Measurements from ENCODE around the gene CCDC9B.

CCDC9B gene

DNA sequence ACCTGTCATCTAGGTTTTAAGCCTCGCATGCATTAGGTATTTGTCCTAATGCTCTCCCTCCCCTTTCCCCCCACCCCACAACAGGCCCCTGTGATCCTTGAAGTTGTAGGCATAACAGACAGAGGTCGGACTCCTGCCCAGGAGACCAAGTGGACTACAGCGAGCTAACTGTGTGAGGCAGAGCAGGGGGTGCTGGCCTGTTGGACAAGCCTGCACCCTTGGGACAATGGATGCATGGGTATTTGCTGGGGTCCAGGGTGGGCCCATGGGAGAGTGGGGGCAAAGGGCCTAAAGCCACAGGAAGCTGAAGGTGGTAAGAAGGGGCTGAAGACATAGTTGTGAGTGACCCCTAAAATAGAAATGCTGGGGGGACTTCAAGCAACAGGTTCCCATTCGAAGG lies 35.5 kb downstream of the CCDC9B start:
- no peak for DNase-seq

DNA sequence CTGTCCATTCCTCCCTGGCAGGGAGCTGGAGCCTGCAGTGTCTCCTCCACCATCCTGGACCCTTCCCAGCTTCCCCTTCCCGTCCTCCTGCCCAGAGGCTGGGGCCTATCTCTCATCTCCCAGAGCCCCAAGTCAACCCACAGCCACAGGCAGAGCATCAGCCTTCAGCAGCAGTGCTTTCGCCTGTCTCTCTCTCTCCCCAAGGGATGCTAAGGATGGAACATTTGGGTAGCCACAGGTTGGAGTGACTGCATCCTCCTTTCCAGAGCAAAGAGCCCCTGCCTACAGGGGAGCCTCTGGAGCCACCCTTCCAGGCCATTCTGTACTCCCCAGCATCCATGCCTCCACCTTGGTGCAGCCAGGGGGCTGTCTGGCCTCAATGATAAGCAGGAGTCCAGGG lies 37.2 kb downstream of the CCDC9B start:
- DNase-seq = no peak

DNA sequence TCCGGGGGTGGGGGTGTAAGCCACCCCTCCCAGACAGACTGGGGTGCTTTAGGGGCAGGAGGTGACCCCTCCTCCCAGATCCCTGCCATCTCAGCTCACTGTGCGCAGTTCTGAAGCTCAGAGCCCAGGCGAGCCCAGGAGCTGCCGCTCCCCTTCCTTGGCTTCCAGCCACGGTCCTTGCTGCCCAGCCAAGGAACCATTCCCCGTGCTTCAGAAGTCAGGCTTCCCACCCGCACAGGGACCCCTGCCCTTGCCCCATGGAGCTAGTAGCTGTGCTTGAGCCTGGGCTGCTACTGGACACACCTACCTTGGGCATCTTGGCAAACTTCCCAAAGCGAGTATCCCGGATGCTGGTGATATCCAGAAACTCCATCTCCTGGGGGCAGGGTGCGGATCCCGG lies 37.8 kb downstream of the CCDC9B start:
- DNase-seq = no peak

DNA sequence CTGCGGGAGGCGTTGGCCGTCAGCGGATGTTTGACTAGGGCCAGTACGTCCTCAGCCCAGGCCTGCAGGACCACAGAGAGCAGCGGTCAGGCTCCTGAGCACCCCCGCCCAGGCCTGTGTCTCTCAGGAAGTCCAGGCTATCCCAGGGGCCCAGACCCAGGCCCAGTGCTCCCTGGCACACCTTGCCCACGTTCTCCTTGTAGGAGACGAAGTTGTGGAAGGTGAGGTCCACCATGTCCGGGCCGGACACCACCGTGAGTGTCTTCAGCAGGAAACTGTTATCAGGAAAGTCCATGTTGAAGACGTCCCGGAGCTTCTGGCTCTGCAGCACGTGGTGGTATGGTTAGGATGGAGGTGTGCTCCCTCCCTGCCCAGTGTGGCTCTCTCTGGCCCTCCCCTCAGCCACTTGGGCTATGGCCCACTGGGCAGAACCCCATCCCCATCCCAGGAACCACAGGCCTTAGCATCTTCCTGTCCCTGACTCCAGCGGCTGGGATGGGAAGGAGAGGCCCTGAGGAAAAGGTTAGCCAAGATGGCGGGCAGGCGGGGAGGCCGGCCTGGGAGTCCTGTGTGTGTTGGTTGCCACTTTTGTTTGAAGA lies 38.4 kb downstream of the CCDC9B start:
- no peak for DNase-seq

DNA sequence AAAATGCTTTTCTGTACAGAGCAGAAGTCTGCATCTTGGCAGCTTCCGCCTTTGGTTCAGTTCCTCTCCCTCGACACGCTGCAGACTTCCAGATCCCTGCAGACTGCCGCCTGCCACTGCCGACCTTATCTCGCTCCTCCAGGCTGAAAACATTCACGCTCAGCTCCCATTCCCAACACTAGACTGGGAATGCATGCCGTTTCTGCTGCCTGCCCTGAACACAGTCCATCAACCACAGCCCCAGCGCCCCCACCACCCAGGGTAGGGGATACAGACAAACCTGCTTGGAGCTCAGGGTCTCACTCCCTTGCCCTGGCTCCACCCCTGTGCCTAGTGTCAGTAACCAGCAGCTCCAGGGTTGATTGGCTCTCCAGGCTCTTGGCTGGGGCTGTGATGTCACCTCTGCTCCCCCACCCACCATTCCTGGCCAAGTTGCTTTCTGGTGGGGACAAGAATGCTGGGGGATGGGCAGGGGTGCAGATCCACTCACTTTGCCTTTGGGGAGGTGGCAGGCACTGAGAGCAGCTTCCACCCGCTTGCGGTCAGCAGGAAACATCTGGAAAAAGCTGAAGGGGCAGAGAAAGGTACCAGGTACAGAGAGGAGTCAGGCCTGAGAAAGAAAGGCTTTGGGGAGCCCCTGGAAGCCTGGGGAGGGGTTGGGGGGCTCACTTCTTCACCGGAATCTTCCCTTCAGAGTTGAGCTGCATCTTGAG lies 39.1 kb downstream of the CCDC9B start:
- DNase-seq = no peak

DNA sequence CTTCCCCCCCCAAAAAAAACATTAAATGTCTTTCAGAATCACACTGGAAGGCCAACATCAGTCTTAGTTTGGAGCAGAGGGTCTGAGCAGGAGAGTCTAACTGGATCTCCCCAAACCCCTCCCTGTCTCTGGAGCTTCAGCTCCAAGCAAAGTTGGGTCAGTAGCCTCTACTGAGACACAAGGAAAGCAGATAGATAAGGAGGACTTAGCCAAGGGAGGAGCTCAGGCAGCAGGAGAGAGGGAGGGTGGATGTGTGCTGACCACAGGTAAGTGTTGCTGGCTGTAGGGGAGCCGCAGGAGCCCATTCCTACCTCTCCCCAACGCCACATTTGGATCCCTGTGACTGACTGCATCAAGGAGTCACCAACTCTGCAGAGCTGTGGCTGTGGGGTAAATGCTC lies 40.0 kb downstream of the CCDC9B start:
- DNase-seq = no peak

DNA sequence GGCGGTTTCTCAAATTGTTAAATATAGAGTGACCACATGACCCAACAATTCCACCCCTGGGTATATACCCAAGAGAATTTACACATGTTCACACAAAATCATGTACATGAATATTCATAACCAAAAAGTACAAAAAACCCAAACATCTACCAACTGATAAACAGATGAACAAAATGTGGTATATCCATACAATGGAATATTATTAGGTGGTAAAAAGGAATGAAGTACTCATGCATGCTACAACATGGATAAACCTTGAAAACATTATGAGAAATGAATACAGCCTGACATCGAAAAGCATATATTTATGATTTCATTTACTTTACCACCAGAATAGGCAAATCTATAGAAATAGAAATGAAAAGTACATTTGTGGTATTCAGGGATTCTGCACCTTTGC lies 40.4 kb downstream of the CCDC9B start:
- no peak for DNase-seq

DNA sequence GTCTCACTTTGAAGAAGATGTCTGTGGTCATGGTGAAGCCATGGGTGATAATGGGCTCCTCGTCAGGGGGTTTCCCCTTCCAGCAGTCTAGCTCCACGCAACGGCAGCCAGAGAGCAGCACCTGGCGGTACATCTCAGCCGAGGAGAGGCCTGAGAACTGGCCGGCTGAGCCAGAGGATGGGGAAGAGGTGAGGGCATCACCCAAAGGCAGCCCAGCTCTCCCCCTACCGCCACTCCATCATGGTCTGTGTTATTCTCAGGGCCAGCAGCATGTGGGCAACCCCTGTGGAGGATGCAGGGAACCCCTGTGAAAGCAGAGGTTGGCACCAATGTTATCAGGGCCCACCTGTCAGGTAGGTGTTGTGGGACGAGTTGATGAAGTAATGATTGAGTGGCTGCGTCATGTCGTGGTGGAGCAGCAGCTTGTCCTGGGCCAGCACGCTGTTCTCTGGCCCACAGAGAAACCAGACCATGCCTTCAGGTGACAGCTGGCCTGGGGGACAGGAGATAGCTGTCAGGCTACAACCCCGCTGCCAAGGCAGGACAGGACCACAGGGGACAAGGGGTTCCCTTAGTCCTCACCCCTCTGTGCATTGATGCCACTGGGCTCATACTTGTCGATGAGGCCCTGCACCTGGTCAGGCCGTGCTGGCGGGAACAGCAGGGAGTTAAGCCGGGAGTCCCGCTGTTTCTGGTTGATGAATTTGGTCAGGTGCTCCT lies 42.4 kb downstream of the CCDC9B start:
- no peak for DNase-seq

DNA sequence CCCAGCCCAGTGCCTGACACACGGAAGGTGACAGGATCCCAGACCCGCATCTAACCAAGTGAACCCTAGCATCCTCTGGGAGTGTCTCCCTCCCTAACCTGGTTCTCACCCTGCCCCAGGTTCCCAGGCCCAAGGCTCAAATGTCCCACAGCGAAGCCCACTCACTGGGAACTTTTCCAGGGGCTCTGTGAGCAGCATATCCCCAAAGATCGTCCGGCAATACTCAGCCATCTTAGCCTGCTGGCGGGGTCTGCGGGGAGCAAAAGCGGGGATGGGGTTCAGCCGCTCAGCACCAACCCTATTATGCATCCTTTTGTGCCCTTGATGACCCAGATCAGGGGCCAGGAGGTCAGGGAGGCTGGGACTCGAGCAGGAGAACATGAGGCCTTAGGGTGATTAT lies 43.4 kb downstream of the CCDC9B start:
- DNase-seq = no peak

DNA sequence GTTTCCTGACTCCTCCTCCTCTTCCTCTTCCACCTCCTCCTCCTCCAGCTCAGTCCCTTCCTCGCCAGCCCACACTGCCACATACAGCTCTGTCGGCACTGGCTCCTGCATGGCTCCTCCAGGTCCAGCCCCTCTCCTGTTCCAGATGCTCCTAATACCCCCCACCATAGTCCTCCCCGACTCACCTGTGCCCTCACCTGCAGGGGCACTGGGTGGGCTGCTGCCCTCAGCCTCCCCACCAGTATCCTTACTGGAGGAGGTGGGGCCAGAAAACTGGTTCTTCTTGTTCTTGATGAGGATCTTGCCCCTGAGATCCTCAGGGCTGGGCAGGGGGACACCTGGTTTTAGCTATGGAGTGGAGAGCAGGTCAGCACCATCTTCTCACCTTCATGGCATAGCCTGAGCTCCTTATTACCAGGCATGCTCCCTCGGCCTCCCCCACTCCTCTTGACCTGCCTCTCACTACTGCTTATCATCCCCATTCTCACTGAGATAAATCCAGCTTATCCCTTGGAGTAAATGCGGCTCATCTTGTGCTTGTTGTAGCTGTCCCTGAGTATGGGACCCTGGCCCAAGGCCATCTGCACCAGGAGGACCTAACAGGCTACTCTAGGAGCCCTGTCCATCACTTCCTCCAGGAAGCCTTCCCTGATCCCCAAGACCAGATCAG lies 44.0 kb downstream of the CCDC9B start:
- DNase-seq = no peak

DNA sequence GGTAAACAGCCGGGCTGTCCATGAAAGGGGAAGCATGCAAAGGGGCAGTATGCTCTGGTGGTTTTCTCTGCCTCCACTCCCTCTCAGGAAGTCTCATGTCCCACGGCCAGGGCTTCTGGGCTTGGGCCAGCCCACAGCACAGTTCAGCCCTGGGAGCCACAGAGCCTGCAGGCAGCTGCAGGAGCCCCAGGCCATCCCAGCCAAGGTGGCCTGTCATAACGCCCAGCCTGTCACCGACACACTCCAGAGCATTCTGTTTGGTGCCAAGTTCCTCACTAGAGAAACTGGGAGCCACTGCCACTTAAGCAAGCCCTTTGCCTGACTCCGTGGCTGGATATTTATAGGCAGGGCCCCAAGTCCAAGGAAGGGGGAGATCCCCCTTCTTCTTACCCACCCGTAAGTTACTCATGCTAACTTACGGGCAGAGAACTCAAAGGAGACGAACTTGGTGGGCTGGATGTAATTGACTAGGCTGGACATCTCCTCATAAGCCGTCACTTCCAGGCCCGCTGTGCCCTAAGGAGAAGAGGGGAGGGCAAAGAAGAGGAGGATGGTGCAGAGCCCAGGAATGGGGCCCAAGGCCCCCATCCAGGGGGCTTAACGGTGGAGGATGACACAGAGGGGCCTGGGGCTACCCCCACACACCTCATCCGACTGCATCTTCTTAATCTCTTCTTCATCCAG lies 44.7 kb downstream of the CCDC9B start:
- DNase-seq = no peak

DNA sequence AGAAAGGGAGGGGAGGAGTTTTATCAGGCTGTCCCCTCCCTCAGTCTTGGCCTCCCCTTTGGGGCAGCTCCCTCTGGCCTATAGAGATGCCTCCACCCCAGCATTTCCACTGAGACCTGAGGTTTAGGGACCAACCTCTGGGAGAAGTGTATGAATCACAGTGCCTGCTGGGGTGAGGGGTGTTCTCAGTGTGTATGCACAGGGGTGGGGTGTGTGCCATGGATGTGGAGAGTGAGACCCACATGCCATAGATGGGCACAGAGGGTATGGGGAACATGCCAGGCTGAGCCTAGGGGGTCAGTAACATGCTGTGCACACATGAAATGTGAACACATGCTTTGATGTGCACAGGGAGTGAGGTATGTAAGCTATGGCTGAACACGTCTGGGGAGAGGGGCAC lies 45.4 kb downstream of the CCDC9B start:
- DNase-seq = no peak

DNA sequence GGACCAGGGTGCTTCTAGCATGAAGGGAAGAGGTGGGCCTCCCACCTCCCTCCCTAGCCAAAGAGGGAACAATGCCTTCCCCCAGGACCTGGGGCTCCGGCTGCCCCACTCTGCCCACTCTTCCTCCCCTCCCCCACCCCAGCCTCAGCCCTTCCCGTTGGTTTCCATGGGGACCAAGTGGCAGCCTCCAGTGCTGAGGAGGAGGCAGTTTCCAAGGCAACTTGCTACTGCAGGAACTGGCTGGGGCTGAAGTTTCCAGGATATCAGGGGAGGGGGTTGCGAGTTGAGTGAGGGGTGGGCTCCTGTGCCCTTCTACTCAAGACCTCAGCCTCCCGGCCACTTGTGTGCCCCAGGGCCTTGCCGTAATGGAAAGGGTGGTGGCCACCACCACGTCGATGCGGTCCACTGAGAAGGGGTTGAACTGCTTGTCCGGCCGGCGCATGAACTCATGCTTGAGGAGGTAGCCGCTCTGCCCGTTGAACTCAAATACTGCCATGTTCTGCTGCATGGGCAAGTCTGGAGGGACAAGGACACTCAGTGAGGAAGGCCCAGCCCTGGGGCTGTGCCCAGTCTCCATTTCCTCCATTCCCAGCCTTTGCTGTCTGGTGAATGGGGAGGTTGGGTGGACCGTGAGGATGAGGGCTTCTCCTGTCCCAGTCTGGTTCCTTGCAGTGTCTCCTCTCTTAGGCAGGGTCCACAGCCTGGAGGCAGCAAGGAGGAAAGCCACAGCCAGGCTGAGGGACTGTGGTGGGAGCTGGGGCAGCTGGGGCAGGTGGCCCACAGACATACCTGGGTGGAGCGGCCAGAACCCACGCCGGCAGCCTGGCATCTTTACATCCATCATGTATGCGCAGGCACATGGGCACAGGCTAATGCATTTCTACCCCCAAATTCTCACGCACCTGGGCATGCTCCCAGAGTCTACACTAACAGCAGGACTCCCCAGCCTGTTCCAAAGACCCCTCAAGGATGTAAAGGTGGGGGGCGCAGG lies 46.5 kb downstream of the CCDC9B start:
- DNase-seq = no peak

DNA sequence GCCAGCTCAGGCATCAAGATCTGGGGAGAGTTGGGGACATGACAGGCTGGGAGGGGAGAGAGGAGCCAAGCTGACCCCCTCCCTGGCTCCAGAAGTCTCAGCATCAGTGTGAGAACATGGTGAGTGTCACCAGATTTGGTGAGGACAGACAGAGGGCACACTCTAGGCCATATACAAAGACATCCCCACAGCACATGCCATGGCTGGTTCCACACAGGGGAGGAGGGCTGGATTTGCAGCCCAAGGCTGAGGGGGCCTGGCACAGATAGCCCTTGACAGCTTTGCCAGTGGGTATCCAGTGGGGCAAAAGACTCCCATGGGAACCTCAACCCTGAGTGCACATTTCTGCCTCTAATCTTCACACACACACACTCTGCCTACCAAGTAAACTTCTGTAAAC lies 47.7 kb downstream of the CCDC9B start:
- no peak for DNase-seq

DNA sequence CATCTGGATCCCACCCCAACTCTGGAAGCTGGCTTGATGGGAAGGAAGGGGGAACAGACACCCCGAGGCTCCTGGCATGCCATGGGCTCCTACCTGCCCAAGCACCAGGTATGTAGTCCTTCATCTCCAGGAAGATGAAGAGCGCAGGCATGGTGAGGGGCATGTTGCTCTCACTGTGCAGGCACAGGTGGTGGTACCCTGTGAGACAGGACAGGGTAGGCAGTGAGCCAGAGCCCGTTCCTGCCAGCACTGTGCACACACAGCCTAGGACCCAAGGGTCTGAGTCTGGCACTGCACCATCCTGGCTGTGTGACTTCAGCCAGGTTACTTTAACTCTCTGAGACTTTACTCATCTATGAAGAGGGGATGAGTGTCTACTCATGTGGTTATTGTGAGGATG lies 48.5 kb downstream of the CCDC9B start:
- DNase-seq = no peak

DNA sequence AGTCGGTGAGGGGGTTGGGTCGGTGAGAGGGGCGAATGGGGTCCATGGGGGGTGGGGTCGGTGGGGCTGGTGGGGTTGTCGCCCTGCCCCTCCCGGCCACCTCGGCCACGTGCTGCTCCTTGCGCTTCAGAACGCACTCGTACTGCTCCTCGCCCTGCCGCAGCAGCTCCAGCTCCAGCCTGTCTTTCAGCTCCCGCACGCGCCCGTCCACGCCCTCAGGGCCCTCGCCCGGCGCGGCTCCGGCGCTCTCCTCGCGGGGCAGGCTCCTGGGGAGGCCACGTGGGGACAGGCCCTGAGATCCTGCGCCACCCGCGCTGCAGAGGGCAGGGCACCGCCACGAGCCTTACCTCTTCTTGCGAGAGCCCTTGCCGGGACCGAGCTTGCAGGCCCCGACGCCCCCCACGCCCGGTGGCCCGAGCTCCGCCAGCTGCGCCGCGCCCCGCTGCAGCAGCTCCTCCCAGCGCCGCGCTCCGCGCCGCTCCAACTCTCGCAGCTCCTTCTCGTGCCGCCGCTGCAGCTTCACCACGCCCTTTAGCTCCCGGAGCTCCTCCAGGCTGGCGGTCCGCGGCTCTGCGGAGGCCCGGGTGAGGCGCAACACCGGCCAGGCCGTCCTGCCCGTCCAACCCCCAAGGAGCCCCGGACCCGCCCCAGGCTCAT lies 49.7 kb downstream of the CCDC9B start:
- peak; percentile 47 for DNase-seq

DNA sequence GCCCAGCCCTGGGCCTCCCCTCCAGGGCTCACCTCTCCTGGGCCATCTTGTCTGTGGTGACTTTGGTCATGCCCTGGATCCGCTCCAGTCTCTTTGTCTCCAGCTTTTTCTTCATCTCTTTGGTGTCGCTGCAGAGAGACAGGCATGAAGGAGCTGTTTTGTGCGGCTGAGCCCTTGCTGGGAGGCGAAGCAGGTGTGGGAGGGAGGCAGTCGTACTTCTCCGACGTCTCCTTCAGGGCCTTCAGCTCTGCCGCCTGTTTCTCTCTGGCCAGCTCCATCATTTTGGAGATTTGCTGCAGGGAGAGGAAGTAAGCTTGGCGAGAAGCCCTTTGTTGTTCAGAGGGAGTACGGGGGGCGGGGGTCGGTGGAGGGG lies 50.2 kb downstream of the CCDC9B start:
- DNase-seq = no peak

DNA sequence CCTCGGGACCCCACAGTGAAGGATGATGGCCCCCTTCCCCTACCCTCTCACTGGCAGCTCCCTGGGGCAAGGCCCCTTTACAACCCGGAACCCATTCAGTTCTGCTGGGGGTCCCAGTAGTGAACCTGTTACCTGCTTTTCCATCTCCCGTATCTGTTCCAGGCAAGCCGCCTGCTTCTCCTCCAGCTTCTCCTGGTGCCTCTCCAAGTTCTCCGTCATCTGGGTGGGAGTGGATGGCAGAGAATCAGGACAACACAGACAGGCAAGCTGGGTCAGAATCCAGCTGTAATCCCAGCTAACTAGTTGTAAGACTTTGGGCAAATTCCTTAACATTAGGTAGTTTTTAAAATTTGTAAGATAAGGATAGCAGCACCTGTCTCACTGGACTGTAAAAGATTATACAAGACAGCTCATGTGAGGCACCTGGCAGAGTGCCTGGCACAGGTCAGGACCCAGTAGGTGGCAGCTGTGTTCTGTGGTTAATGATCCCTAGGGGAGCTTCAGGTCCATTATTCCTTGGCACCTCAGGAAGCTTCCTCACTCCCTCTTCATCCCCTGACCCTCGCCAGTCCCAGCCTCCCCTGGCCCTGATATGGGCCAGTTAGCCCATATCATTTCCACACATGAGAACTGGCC lies 51.5 kb downstream of the CCDC9B start:
- no peak for DNase-seq

DNA sequence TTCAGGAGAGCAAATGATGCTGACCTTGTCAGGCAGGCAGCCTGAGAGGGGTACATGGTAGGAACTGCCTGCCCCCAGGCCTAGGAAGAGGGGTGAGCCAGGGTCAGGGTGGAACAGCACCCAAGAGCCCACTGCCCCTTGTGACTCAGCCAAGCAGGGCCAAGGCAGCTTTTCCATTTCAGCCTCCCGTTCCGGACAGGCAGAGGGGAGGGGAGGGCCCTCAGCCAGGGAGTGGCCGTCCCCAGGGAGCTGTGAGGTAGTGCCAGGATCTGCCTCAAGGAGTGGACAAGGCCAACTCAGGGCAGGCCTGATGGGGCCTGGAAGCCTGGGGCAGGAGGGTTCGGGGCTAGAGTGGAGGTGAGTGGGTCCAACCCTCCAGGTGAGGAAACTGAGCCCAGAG lies 52.8 kb downstream of the CCDC9B start:
- DNase-seq = no peak

DNA sequence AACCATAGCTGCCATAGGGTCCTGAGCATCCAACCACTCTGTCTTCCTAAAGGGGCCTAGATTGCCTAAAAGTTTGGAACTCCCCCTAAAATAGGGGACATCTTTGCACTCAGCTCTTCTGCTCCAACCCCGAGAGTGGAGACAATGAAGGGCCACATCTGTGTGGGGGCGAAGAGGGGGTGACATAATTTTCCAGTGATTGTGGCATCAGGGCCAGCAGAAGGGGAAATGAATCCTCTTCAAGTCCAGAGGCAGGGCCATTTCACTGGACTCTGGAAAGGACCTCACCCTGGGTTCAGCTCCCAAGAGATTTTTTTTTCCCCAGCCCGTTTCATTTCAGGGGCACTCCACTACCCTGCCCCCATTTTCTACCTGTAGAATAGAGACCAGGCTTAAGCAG lies 53.2 kb downstream of the CCDC9B start:
- DNase-seq = no peak

DNA sequence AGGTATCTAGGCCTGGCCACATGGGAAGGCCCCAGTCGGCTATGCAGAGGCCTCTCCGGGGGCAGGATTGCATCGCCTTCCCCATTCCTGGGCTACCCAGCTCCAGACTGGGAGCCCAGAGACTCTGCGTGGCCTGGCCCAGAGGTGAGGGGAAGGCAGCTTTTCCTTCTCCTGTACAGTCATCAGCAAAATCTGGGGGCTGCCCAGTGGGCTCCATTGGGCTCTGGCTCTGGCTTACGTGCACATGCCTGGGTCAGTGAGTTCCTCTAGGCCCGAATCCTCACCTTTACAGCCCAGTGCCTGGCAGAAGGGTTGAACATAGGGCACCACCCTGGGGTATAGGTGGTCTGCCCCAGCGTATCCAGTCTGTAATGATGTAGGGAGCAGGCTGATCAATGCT lies 53.9 kb downstream of the CCDC9B start:
- DNase-seq = no peak

Data from HCEC 1CT (cell line).